Measurements from ENCODE around the gene SYNPR.
"Not testable (repeated sequence)": the region's sequence is repeated elsewhere in the genome, so short reads cannot be mapped to it uniquely, and the experiment has no call there.

Gene SYNPR

DNA sequence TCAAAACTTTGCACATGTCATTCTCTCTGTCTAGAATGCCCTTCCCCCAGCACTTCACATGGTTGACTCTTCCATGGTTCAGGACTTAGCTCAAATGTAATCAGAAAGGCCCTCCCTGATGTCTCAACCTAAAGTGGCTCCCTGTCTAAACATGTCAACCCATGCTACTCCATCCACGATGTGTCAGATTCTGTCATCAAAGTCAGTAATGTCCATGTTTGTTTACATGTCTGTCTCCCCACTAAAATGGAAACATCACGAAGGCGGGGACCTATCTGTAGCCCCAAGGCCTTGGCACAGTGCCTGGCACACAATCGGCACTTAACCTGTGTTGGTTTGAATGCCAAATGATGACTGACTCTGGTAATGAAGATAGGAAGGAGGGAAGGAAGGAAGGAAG lies 353.6 kb downstream of the SYNPR start:
- no peak for DNase-seq (ENCODE audit: low read depth)

GRCh38 chr3:63635186-63635585 lies 357.1 kb downstream of the SYNPR start:
- DNase-seq (ENCODE audit: low read depth) = no peak

DNA sequence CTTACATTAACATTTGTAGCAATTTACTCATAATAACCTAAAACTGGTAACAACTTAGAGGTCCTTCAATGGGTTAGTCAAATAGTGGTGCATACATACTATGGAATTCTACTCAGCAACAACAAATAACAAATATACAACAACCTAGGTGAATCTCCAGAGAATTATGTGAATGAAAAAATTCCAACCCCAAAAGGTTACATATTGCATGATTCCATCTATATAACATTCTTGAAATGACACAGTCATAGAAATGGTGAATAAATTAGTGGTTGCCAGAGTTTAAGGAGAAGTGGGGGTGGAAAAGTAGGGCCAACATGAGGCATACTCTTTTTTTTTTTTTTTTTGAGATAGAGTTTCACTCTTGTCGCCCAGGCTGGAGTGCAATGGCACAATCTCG lies 361.7 kb downstream of the SYNPR start:
- no peak for DNase-seq (ENCODE audit: low read depth)

- no peak for DNase-seq (ENCODE audit: low read depth)
Observed at GRCh38 chr3:63642488-63642887, 364.4 kb downstream of the SYNPR start.

GRCh38 chr3:63644212-63644797 lies 366.2 kb downstream of the SYNPR start:
- DNase-seq (ENCODE audit: low read depth) = no peak

DNA sequence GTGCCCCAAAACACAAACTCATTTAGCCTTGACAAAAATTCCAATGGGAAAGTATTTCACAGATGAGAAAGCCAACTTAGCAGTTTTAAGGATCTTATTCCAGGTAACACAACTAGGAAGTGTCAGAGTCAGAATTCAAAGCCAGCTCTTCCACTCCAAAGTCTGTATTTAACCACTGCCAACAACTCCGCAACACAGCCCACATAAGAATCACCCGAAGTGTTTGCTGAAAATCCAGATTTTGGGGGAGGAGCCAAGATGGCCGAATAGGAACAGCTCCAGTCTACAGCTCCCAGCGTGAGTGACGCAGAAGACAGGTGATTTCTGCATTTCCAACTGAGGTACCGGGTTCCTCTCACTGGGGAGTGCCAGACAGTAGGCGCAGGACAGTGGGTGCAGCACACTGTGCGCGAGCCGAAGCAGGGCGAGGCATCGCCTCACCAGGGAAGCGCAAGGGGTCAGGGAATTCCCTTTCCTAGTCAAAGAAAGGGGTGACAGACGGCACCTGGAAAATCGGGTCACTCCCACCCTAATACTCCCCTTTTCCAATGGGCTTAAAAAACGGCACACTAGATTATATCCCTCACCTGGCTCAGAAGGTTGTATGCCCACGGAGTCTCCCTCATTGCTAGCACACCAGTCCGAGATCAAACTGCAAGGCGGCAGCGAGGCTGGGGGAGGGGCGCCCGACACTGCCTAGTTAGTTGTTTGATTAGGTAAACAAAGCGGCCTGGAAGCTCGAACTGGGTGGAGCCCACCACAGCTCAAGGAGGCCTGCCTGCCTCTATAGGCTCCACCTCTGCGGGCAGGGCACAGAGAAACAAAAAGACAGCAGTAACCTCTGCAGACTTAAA lies 367.0 kb downstream of the SYNPR start:
- DNase-seq (ENCODE audit: low read depth) = not testable (repeated sequence)

- DNase-seq (ENCODE audit: low read depth) = no peak
Observed at GRCh38 chr3:63652066-63652725, 374.1 kb downstream of the SYNPR start, which contains the start of gene SNTN. SNTN (plus strand) TSS chr3:63652675; CDS start chr3:63652688, 13 bp downstream.

DNA sequence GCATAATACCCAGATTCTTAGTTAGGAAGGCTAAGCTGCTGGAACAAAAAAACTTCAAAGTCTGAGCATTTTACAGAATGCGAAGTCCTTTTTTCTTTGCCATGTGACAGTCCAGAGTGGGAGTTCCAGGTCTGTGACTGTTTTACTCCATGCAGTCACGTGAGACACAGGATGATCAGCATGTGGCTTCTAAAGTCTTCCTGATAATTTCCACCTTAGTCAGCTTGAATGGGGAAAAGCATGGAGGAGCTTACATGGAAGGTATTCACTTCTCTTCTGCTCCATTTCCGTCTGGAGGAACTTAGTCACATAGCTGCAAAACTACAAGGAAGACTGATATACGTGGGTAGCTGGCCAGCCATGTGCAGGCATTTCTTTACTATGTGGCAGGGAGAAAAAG lies 376.1 kb downstream of the SYNPR start:
- DNase-seq (ENCODE audit: low read depth) = no peak

DNA sequence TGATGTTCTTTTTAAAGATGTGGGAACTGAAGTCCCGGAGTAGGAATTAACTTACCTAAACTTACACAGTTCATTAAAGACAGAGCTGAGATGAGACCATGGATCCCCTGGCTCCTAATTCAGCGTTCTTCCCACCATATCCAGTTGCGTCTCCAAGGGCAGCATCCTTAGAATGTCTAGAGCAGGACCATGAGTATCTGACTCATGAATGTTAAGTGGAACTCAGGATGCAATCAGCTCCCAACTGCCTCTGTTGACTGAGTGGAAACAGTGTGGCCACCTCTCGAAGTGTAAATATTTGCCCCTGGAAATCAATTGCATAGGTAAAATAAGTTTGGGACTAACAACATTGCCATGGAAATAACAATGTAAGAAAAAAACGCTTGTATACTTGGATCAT lies 376.8 kb downstream of the SYNPR start:
- DNase-seq (ENCODE audit: low read depth) = no peak

GRCh38 chr3:63655519-63655918 lies 377.4 kb downstream of the SYNPR start:
- peak; percentile 64 for DNase-seq (ENCODE audit: low read depth)

GRCh38 chr3:63656786-63657185 lies 378.7 kb downstream of the SYNPR start:
- peak; percentile 46 for DNase-seq (ENCODE audit: low read depth)

GRCh38 chr3:63661242-63661641 lies 383.1 kb downstream of the SYNPR start:
- no peak for DNase-seq (ENCODE audit: low read depth)

- DNase-seq (ENCODE audit: low read depth) = no peak
Observed at GRCh38 chr3:63662011-63662410, 383.9 kb downstream of the SYNPR start.

- DNase-seq (ENCODE audit: low read depth) = no peak
Observed at GRCh38 chr3:63662500-63662899, 384.4 kb downstream of the SYNPR start.
